Astrocyte (in vitro differentiated cells and primary cell): ENCODE results near the gene VSNL1.

Experiments used
- CTCF ChIP-seq: IDR thresholded peaks from 2 replicates; pipeline ENCODE4 v1.5.1; 2011; ENCODE audit warnings: low read depth, mild to moderate bottlenecking, inconsistent platforms, low read length, moderate library complexity; ENCODE audit not compliant: insufficient read depth
- EZH2 ChIP-seq: IDR thresholded peaks from 2 replicates; pipeline ENCODE4 v1.6.1; 2012; ENCODE audit warnings: mild to moderate bottlenecking, low read length, inconsistent platforms; ENCODE audit not compliant: insufficient read depth

GRCh38 chr2:17640406-17640805 is 99.9 kb downstream of the VSNL1 start:
- no peak for TF ChIP-seq CTCF
- TF ChIP-seq EZH2 = no peak
